ENCODE data around the gene HCK.
A peak's percentile ranks its signal among the peaks of the same experiment; 100 is the strongest.

The HCK gene

DNA sequence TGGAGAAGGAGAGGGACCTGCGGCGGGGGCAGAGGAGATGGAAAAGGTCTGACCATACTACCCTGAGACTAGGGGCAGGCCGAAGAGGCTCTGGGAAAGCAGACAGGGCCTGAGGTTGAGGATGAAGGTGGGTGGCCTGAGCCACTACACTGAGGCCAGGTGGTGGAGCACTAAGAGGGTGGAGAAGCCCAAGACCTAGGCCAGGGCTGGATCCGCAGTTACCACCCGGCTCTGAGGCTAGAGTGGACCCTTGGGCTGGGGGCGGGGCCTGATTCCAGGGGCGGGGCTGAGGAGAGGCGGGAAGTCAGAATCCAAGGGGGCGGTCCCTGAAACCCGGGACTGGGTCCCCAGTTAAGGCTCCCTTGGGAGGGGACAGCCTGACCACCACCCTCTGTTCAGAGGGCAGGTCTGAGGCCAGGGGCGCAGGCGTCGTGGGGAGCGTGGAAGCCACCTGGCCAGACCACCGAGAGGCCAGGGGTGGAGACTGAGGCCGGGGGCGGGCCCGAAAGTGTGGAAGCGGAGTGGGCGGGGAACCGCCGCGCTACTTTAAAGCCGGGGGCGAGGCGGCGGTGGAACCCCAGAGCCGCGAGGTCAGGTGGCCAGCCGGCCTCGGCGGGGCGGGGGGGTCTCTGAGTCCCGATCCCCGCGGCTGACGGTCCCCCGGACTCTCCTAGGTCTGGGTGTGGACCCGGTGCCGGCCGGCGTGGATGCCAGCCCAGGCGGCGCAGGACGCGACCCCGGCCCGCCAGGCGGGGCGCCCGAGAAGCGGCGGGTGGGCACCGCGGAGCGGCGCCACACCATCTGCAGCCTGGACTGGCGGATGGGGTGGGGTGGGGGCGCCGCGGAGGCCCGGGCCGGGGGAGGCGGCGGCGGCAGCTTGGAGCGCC, 33.5 kb upstream of the HCK start:
- Histone ChIP-seq H3K27ac (ENCODE audit: poor library complexity, severe bottlenecking) (no peak overlapping the region), H3K4me1 (ENCODE audit: insufficient read depth, poor library complexity, severe bottlenecking) (no peaks in the 10 kb centered on the region), H3K27me3 (ENCODE audit: insufficient read depth, poor library complexity, severe bottlenecking) (peaks cover 55% of the 10 kb centered on the region), H3K4me3 (ENCODE audit: severe bottlenecking) (peak overlapping the region; percentile 50), H3K9me3 (ENCODE audit: severe bottlenecking) (no peaks in the 10 kb centered on the region), H3K36me3 (ENCODE audit: low read depth) (no peaks in the 10 kb centered on the region)
- no peak for TF ChIP-seq CTCF (IDR thresholded peaks at IDR 0.05; ENCODE audit: poor library complexity, severe bottlenecking)
- ATAC-seq (ENCODE audit: low read depth) (peak; percentile 89), DNase-seq (ENCODE audit: low spot score) (peak; percentile 93)

DNA sequence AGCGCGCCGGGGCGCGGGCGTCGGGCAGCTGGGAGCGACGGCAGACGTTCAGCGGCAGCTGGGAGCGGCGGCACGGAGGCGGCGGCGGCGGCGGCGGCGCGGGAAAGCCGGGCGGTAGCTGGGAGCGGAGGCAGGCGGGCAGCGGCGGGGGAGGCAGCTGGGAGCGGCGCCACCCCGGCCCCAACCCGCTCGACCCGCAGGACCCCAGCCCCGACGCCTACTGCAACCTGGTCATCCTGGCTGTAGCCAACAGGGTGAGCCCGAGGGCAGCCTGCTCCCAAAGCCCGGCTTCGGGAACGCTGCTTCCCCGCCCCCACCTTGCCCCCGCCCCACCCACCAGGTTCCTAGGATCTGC, 32.9 kb upstream of the HCK start:
- no peaks in the 10 kb centered on the region for H3K36me3 ChIP-seq (ENCODE audit: low read depth)
- no peaks in the 10 kb centered on the region for H3K4me1 ChIP-seq (ENCODE audit: insufficient read depth, poor library complexity, severe bottlenecking)
- H3K4me3 ChIP-seq (ENCODE audit: severe bottlenecking) = peak overlapping the region; percentile 50
- no peaks in the 10 kb centered on the region for H3K9me3 ChIP-seq (ENCODE audit: severe bottlenecking)
- DNase-seq (ENCODE audit: low spot score) (no peak), ATAC-seq (ENCODE audit: low read depth) (peak; percentile 2; the same call in 1 of the 3 replicates)
- TF ChIP-seq CTCF (IDR thresholded peaks at IDR 0.05; ENCODE audit: poor library complexity, severe bottlenecking) = peak; percentile 69
- H3K27me3 ChIP-seq (ENCODE audit: insufficient read depth, poor library complexity, severe bottlenecking) = peaks cover 61% of the 10 kb centered on the region
- H3K27ac ChIP-seq (ENCODE audit: poor library complexity, severe bottlenecking) = no peak overlapping the region

- H3K27ac ChIP-seq (ENCODE audit: poor library complexity, severe bottlenecking) = no peak overlapping the region
- no peak overlapping the region for H3K4me3 ChIP-seq (ENCODE audit: severe bottlenecking)
- TF ChIP-seq CTCF (IDR thresholded peaks at IDR 0.05; ENCODE audit: poor library complexity, severe bottlenecking) = no peak
- DNase-seq (ENCODE audit: low spot score) = no peak
- ATAC-seq (ENCODE audit: low read depth) = no peak
- H3K27me3 ChIP-seq (ENCODE audit: insufficient read depth, poor library complexity, severe bottlenecking) = peaks cover 62% of the 10 kb centered on the region
- H3K36me3 ChIP-seq (ENCODE audit: low read depth) = no peaks in the 10 kb centered on the region
- no peaks in the 10 kb centered on the region for H3K4me1 ChIP-seq (ENCODE audit: insufficient read depth, poor library complexity, severe bottlenecking)
- H3K9me3 ChIP-seq (ENCODE audit: severe bottlenecking) = no peaks in the 10 kb centered on the region
Observed at GRCh38 chr20:32019563-32020463, 32.2 kb upstream of the HCK start.

DNA sequence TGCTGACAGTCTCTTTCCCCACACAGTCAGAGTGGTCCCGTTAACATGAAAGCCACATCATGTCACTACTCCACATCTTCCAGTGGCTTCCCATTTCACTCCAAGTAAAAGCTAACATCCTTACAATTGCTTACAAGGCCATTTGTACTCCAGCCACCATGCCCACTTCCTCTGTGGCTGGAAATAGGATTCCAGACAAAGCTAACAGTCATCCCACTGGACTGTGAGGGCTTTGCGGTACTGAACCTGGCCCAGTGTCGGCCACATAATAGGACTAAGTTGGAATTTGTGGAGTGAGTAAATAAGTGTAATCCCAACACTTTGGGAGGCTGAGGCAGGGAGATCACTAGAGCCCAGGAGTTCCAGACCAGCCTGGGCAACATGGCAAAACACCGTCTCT, 31.0 kb upstream of the HCK start:
- H3K4me3 ChIP-seq (ENCODE audit: severe bottlenecking) = no peak overlapping the region
- DNase-seq (ENCODE audit: low spot score) = no peak
- no peak overlapping the region for H3K27ac ChIP-seq (ENCODE audit: poor library complexity, severe bottlenecking)
- no peak for TF ChIP-seq CTCF (IDR thresholded peaks at IDR 0.05; ENCODE audit: poor library complexity, severe bottlenecking)
- H3K36me3 ChIP-seq (ENCODE audit: low read depth) = no peaks in the 10 kb centered on the region
- no peak for ATAC-seq (ENCODE audit: low read depth)
- H3K27me3 ChIP-seq (ENCODE audit: insufficient read depth, poor library complexity, severe bottlenecking) = peaks cover 69% of the 10 kb centered on the region
- H3K9me3 ChIP-seq (ENCODE audit: severe bottlenecking) = no peaks in the 10 kb centered on the region
- H3K4me1 ChIP-seq (ENCODE audit: insufficient read depth, poor library complexity, severe bottlenecking) = no peaks in the 10 kb centered on the region

All from RWPE2 (cell line).